Skin epidermis (tissue), 12 donors: ENCODE measurements around the gene MAS1.

ENCODE experiments used
- H3K27ac ChIP-seq, 21 experiments: fragments of 200-600 bp; sonication (generic) in 11 of 21; one replicate each; pipeline ENCODE4 v1.5.0; 2020; ENCODE audit warnings: mild to moderate bottlenecking in 3 of 21, inconsistent platforms in 2 of 21, moderate library complexity in 2 of 21
- H3K4me3 ChIP-seq, 7 experiments: fragments of 200-600 bp; sonication (generic) in 2 of 7; one replicate each; pipeline ENCODE4 v1.5.0; 2020; ENCODE audit warnings: inconsistent platforms in 2 of 7, mild to moderate bottlenecking in 2 of 7, moderate library complexity in 1 of 7

The MAS1 gene

DNA sequence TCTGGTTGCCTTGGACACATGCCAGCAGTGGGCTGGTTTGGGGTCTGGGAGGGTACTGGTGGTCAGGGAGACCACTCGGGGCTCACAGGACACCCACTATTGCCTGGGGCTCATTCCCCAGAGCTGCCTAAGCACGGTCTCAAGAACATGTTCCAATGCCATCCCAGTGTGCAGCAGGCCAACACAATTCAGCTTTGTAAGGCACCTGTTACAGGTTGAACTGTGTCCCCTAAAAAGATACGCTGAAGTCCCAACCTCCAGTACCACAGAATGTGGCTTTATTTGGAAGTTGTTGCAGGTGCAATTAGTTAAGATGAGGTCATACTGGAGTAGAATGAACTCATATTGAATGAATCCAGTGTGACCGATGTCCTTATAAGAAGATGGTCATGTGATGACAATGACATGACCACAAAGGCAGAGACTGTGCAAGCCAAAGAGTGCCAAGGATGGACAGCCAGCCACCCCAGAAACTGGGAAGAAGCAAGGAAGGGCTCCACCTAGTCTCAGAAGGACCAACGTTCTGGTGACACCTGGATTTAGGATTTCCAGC is 13.5 kb upstream of the MAS1 start:
- no peak overlapping the region for H3K4me3 ChIP-seq
- no peak overlapping the region for H3K27ac ChIP-seq

DNA sequence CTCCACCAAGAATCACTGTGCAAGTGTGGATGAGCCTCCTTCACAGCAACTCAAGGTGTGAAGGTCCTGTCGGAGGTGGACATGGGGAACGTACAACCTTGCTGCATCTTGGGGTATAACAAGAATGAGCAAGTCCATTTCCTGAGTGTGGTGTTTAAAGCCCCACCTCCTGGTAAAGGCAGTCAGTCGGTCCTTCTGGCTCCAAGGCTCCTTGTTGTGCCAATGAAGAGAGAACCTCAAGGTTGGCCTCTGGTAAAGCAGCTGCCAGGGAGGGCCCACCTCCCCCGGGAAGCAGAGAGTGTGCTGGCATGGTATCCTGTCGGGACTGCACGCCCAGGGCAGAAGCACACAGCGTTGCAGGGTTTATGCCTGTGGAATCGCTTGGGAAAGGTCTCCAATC is 12.4 kb upstream of the MAS1 start:
- Histone ChIP-seq H3K27ac (no peak overlapping the region), H3K4me3 (no peak overlapping the region)

GRCh38 chr6:159879856-159880255 is 10.9 kb upstream of the MAS1 start:
- Histone ChIP-seq H3K27ac (no peak overlapping the region), H3K4me3 (no peak overlapping the region)

GRCh38 chr6:159880412-159880975 is 10.3 kb upstream of the MAS1 start:
- no peak overlapping the region for H3K27ac ChIP-seq
- H3K4me3 ChIP-seq = no peak overlapping the region

- H3K4me3 ChIP-seq = no peak overlapping the region
Observed at GRCh38 chr6:159884720-159885119, 6.1 kb upstream of the MAS1 start.

DNA sequence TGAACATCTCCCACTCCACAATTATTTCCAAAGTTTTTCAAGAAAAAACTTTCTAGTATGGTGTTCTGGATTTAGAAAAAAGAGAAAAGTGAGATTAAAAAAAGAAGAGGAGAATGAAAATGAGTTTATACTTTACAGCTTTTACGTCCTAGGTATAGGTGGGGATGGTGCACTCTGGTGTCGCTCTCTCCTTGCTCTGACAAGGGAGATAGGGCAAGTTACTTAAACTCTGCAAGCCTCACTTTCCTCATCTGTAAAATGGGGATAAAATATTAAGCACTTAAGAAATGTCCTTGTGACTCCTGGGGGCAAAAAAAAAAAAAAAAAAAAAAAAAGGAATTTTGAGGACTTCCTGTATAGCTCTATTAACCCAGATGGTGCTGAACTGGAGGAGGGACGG is 4.5 kb upstream of the MAS1 start:
- no peak overlapping the region for H3K4me3 ChIP-seq
- no peak overlapping the region for H3K27ac ChIP-seq

More at GRCh38 chr6:159884720-159885119, 6.1 kb upstream of the MAS1 start:
- no peak overlapping the region for H3K27ac ChIP-seq

DNA sequence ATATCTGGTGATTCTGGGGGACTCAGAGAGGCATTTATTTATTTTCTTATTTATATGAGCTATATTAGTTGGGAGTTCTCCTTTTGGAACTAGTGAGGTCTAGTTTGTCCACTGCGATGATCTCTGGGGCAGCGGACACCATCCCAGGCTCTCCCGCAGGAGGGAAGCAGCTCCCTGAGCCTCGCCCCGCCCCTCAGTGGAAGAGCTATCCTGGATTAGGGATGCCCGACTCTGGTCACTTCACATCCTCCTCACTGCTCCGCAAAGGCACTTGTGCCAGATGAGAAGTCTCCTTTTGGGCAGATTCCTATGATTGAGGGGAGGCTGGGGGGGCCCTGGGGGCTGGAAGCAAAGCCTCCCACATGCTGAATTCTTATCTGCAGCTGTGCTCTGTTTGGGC is 3.6 kb upstream of the MAS1 start:
- H3K4me3 ChIP-seq = no peak overlapping the region

GRCh38 chr6:159887761-159888160 is 3.0 kb upstream of the MAS1 start:
- Histone ChIP-seq H3K27ac (no peak overlapping the region), H3K4me3 (no peak overlapping the region)

More for the DNA sequence above, 3.6 kb upstream of the MAS1 start:
- no peak overlapping the region for H3K27ac ChIP-seq

DNA sequence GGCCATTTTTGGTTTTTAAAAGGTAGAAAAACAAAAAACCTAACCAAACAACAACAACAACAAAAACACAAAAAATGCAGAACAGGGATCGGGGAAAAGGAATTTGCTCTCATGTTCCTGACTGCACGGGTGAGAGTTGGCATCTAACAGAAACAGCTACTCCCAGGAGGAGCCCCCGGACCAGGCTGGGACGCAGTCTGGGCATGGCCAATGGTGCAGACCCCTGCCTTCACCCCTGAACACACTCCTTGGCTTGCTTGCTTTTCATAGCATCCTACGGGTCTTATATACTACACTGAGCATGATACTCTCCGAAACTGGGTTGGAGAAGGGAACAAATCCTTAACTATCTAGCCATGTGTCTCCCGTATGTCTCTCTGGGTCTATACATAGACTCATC is 587 bp upstream of the MAS1 start:
- Histone ChIP-seq H3K27ac (no peak overlapping the region), H3K4me3 (no peak overlapping the region)

GRCh38 chr6:159892053-159892452 is 1.3 kb downstream of the MAS1 start:
- Histone ChIP-seq H3K4me3 (no peak overlapping the region), H3K27ac (no peak overlapping the region)

DNA sequence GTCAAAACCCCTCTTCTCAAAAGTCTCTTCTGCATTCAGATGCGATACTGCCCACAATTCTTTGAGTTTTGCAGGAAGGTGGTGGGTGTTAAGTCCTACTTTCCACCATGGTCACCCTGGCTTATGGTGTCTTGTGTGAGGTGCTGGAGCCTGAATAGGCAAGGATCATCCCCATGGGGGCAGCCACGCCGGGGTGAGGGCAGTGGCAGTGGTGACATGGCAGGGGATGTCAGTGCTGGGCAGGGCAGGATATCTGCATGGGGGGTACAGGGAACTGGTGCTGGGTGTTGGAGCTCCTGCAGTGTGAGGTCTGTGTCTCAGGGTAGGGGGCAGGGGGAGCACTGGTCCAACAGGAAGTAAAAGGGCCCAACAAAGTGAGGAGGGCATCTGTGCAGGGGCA is 2.3 kb downstream of the MAS1 start:
- Histone ChIP-seq H3K27ac (no peak overlapping the region), H3K4me3 (no peak overlapping the region)

DNA sequence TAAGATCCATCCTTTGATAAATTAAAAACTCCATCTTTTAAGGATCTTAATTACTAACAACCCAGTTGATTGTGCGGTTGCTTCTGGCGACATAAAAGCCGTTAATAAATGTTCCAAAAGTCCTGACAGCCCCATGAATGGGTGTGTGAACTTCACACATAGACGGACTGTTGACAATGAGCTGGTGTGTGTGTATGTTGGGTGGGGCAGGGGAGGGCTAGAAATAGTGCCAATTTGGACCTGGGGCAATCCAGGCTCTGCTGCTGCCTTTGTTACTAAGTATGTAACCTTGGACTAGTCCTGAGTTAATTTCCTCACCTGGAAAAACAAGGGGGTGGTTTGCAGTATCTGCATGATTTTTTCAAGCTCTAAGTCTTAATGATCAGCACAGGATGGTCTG is 4.2 kb downstream of the MAS1 start:
- H3K27ac ChIP-seq = no peak overlapping the region
- H3K4me3 ChIP-seq = no peak overlapping the region

DNA sequence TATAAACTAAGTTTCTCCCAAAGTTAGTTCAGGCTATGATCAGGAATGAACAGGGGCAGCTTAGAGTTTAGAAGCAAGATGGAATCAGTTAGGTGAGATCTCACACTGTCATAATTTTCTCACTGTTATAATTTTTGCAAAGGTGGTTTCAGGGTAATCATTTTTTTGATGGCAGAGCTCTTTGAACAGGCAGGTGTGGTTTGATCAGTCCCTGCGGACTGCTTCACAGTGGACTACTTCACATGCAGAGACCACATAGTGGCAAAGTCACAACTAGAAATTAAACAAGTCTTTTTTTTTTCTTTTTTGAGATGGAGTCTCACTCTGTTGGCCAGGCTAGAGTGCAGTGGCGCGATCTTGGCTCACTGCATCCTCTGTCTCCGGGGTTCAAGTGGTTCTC is 6.8 kb downstream of the MAS1 start:
- no peak overlapping the region for H3K4me3 ChIP-seq
- H3K27ac ChIP-seq = no peak overlapping the region

DNA sequence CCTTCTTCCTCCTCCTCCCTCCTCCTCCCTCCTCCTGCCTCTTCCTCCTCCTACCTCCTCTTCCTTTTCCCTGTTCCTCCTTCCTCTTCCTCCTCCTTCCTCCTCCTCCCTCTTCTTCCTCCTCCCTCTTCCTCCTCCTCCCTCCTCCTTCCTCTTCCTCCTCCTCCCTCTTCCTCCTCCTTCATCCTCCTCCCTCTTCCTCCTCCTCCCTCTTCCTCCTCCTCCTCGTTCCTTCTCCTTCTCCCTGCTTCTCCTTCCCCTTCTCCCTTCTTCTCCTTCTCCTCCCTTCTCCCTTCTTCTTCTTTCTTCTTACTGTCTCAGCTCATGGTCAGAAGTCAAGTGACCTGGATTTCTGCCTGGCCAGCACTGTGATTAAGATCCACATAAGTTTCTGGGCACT is 7.7 kb downstream of the MAS1 start:
- H3K4me3 ChIP-seq = no peak overlapping the region
- H3K27ac ChIP-seq = no peak overlapping the region

DNA sequence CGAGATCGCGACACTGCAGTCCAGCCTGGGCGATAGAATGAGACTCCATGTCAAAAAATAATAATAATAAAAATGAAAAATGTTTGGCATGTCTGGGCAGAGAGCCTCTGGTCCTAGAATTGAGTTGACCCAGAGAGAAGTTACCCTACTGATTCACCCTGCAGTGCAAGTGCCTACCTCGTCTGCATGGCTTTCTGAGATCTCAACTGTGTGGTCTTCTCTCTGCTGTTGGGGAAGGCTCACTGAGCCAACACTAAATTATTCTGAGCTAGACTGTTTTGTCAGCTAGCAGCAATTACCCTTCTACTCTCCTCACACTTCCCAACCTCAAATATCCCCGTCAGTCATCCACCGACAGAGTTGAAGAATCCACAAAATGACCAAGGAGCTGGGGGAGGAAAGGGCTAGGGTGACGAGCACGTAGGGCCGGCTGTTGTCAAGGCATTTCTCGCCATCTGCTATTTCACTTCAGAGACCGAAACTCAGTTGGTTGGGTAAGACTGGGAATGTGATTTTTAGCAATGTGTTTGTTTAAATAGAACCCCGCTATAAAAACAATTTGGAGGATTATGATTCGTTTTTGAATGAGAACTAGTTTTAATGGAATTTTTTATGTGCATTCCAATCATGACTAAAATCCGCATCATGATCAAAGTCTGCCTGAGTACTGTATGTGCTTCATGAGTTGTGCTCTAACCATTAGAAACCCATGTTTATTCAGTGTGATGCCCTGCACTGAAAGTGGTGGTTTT is 9.4 kb downstream of the MAS1 start:
- Histone ChIP-seq H3K27ac (peak overlapping the region in 3 of 21 experiments; percentile 35 to 68 (median 35)), H3K4me3 (no peak overlapping the region)

- Histone ChIP-seq H3K27ac (no peak overlapping the region), H3K4me3 (no peak overlapping the region)
Observed at GRCh38 chr6:159902620-159903019, 11.8 kb downstream of the MAS1 start.

DNA sequence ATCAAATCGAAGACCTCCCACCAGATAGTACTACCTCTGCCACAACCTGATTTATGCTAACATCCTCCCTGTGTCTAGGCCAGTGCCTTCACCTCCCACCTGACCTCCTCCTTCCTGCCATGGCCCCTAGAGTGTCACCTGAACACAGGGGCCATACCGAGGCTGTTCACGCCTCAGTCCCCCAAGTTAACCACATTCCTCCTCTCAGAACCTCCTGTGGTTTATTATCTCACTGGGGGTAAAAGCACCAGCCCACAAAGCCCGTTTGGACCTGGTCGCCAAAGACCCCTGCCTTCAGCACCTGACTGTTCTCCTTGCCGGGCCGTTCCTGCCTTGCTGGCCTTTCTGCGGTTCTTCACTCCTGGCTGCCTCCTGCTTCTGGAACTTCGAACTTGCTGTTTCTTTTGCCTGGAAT is 13.7 kb downstream of the MAS1 start:
- no peak overlapping the region for H3K4me3 ChIP-seq
- H3K27ac ChIP-seq = no peak overlapping the region

- no peak overlapping the region for H3K4me3 ChIP-seq
- no peak overlapping the region for H3K27ac ChIP-seq
Observed at GRCh38 chr6:159906400-159906799, 15.6 kb downstream of the MAS1 start.

- H3K4me3 ChIP-seq = no peak overlapping the region
- no peak overlapping the region for H3K27ac ChIP-seq
Observed at GRCh38 chr6:159908535-159908934, 17.7 kb downstream of the MAS1 start.

GRCh38 chr6:159908979-159909378 is 18.2 kb downstream of the MAS1 start:
- H3K27ac ChIP-seq = no peak overlapping the region
- no peak overlapping the region for H3K4me3 ChIP-seq

- H3K4me3 ChIP-seq = no peak overlapping the region
- H3K27ac ChIP-seq = no peak overlapping the region
Observed at GRCh38 chr6:159910342-159910741, 19.6 kb downstream of the MAS1 start.

DNA sequence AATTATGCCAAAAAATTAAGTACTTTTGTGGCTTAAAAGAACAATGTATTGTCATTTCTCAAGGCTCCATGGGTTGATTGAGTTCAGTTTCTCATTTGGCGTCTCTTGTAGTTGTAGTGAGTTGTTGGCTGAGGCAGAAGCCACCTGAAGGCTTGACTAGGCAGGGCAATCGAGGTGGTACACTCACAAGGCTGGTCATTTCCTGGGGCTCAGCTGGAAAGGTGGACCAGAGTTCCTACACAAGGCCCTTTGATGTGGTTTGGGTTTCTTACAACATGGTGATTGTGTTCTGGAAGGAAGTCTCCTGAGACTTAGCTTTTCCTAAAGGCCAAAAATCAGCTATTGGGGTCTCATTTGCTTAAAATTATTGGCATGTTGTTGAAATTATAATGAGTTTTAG is 22.6 kb downstream of the MAS1 start:
- Histone ChIP-seq H3K4me3 (no peak overlapping the region), H3K27ac (no peak overlapping the region)
